Left renal pelvis (tissue), 4 donors: ENCODE data around the gene CR2. TPM values are rescaled to one million over a fixed set of nuclear protein-coding genes. Genes with fewer than 3 reads are reported as not detected.
"Not testable (repeated sequence)": the region's sequence is repeated elsewhere in the genome, so short reads cannot be mapped to it uniquely, and the experiment has no call there.

Source experiments
- DNase-seq, 4 donors: peaks; one replicate each; pipeline ENCODE4 v3.0.0-alpha.2; 2013; ENCODE audit warnings: low read depth in 4 of 4, low spot score in 3 of 4
- polyA plus RNA-seq, 4 donors: library from polyadenylated mRNA; unstranded; fragments of 120-200 nt; gene quantifications; one replicate each; pipeline ENCODE4 v1.2.1, GENCODE V29; 2013; ENCODE audit not compliant: insufficient read length in 4 of 4

CR2 gene
- polyA plus RNA-seq, result 1 to 10 TPM in 2 of 4 donors, under 1 TPM in 2; 0.45 to 3.2 (median 1.0) TPM

GRCh38 chr1:207454046-207454964, at the start of gene CR2:
Gene CR2 (plus strand): TSS chr1:207454328. CDS start chr1:207454419, 91 bp downstream.
- DNase-seq, result peak in 3 of 4 donors; percentile 4 to 36 (median 27)

DNA sequence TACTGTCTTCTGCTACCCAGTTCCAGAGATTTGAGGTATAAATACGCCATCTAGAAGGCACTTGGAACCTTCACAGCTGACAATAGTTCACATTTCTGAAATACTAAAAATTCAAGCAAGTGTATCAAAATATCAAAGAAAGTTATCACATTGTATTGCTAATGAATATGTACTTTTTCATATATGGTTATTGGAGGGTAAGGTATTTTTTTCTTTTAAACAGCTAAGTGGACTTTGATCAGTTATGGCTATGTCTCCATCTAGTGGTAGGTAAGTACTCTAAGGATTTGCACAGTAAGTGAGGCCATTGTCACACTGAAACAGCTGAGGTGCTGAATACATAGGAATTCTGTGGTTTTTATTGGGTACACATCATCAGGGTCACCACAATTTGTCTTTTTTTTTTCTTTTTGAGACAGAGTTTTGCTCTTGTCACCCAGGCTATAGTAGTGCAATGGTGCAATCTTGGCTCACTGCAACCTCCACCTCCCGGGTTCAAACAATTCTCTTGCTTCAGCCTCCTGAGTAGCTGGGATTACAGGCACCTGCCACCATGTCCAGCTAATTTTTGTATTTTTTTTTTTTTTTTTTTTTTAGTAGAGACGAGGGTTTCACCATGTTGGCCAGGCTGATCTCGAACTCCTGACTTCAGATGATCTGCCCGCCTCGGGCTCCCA, 49.1 kb upstream of the CR2 start:
- DNase-seq, result peak; percentile 33 to 48 (median 46)

- no peak for DNase-seq
Observed at GRCh38 chr1:207405814-207406213, 48.3 kb upstream of the CR2 start.

GRCh38 chr1:207407655-207408260, 46.4 kb upstream of the CR2 start:
- DNase-seq, result no peak

GRCh38 chr1:207412845-207413244, 41.3 kb upstream of the CR2 start:
- DNase-seq, result no peak

- no peak for DNase-seq
Observed at GRCh38 chr1:207414606-207415108, 39.5 kb upstream of the CR2 start.

DNA sequence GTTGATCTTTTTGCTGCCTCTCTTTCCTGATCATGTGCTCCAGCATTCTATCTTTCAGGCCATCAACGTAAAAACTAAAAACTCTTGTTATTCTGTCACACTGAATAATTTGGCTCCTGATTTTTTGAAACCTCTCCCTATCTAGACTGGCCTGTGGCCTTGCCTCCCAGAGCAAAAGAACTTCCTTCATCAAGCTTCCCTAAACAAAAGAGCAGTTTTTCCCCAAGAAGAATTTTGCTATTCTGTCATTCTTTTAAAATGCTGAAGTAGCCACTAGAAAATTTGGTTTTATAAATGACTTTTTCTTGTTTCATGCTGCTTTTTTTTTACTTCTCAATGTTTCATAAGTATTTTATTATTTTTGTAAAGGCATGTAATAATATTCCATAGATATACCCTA, 37.1 kb upstream of the CR2 start:
- DNase-seq, result no peak

DNA sequence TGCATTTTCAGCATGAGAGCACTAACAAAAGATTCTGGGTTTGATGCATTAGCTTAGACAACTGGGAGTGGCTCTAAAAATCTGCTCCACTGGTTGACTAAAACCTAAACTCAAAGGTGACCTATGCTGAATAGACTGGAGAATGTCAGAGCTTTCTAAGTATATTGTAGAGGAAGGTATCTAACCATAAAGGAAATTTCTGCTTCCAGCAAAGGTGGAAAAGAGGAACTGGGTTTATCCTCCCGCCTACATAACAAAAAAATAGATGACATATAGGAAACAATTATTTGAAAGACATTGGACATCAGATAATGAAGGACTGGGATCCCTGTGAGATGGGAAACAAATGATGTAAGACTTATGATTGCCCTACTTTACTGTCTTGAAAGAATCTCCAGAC, 35.8 kb upstream of the CR2 start:
- DNase-seq, result no peak

DNA sequence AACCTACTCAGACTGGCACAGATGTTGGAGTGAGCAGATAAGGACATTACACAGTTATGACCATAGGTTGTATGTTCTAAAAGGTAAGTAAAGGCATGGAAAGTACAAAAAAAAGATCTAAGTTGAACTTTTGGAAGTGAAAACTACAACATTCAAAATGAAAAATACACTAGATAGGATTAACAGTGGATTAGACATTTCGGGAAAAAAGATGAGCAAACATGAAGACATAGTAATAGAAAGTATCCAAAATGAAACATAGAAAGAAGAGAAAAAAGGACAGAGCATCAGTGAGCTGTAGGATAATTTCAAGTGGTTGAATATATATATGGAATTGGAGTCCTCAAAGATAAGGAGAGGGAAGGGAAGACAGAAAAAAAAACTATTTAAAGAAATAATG, 34.0 kb upstream of the CR2 start:
- no peak for DNase-seq

DNA sequence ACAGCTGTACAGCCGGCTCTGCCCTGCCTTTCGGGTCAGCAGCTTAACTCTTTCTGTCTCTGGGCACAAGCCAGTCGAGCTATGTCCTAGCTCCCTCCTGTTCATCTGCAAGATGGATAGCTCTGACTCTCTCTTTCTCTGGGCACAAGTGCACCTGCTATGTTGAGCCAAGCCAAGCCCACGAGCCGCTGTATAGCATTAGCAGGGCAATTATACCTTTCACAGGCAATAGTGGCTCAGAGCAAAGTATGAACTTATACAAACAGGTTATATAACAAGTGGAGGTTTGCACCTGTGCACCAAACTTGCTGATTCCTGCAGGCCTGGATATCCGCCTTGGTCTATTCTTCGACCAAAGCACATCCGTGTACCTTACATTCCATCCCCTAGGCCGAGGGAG, 33.0 kb upstream of the CR2 start:
- no peak for DNase-seq

GRCh38 chr1:207423560-207424292, 30.4 kb upstream of the CR2 start:
- DNase-seq, result no peak

- no peak for DNase-seq
Observed at GRCh38 chr1:207424570-207425131, 29.5 kb upstream of the CR2 start.

DNA sequence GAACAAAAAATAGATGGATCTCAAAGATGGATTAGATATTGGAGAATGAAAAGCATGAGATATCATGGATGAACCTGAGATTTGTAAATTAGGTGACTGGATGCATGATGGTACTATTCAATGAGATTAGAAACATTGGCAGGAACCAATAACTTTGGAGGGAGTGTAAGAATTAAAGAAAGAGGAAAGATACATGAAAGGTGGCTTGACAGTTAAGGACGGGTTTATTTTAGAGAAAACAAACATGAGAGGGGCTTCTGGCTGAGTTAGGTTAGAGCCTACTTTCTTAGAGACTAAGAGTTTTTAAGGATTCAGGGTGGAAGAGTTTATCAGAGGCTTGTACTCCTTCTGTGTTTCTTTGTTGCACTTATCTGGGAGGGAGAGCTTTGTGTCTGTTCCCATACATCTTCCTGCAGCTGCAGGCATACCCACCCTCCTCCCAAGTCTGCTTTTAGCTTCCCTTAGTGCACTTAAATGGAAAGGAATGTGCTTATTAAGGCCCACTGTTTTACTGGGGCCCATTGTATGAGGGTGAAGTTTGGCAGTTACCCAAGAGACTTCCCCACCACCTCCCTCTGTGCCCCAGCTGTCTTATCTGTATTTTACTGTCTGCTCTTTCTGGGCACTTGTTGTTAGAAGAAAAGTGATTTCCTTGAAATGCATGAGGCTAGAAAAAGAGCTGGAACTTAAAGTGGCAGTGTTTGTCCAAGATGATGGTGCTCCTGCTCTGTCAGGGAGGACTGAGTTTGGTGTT, 26.1 kb upstream of the CR2 start:
- no peak for DNase-seq

DNA sequence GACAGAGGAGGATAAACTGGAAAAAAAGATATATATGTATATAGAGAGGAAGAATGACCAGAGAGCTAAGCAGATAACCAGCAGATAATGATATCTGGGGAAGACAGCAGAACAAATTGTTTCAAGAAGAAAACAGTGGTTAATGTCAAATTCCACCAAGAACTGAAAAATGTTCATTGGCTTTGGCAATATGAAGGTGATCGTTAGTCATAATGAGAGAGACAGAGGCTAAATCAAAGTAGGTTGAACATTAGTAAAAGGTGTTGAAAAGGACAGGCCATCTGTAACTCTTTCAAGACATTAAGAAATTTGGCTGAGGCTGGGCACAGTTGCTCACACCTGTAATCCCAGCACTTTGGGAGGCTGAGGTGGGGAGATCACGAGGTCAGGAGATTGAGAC, 25.3 kb upstream of the CR2 start:
- no peak for DNase-seq

DNA sequence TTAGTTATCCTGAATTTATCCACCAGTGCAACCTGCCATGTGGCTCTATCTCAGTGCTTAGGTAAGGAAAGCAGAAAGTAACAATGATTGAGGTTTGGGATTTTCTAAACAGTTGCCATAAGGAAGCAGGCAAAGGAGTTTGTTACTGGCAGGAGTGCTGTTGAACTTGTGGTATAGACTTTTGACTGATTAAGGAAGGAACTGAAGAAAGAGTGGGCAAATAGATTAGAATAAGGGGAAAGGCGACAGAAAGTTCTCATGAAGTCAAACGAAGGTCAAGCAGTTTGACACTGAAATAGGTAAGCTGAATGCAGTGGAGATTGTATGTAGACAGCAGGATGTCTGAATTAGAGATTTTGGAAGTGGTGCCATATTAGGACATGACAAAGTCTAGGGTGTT, 24.2 kb upstream of the CR2 start:
- no peak for DNase-seq

DNA sequence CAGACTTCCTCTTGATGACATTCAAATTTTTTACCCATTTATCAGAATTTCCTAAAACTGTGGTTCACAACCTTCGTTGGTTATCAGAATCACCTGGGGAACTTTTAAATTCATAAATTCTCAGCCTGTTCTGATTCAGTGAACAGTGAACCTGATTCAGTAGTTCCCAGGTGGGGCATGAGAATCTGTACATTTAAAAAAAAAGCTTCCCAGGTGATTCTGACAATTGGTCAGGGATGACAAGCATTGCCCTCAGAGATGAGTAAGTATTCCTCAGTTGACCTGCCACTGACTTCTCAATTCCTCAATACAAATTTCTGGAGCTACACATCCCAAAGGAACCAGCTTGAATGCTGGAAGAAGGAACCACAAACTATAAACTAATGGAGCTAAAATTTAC, 23.5 kb upstream of the CR2 start:
- no peak for DNase-seq

GRCh38 chr1:207431508-207431907, 22.6 kb upstream of the CR2 start:
- no peak for DNase-seq

DNA sequence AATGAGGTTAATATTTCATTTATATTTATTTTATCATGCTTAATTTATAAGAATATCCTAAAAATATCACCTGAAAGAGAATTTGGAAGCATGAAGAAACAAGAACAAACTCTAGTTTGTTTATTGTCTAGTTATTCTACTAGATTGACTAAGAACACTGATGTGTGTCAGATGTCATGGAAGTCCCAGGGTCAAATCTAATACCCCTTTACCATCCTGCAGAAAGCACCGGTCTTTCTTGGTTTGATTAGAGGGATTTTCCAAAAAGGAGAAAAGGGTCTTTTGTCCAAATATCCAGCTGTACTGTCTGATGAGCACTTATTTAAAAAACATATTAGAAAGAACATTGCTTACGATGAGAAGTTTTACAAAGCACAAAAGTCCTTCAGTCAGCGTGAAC, 20.7 kb upstream of the CR2 start:
- DNase-seq, result no peak

DNA sequence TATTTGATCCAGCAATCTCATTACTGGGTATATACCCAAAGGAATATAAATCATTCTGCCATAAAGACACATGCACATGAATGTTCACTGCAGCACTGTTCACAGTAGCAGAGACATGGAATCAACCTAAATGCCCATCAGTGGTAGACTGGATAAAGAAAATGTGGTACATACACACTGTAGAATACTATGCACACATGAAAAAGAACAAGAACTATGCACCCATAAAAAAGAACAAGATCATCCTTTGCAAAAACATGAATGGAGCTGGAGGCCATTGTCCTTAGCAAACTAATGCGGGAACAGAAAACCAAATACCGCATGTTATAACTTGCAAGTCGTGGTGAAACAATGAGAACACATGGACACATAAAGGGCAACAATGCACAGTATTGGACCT, 17.4 kb upstream of the CR2 start:
- not testable (repeated sequence) for DNase-seq

DNA sequence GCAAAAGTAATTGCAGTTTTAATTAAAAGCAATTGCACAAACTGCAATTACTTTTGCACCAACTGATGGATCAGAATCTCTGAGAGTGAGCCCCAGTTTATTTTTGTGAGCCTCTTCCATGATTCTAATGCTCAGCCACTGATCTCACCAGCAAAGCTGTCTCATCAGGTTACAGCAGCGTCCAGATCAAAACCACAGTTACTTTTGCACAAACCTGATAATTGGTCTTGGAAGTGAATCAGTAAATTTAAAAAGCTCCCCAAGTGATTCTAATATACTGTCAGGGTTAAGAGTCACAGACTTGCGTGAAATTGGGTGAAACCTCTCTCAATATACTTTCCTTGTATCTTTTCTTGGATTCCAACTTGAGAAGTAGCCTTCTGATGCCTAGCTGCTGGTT, 13.5 kb upstream of the CR2 start:
- DNase-seq, result no peak
